HG03196 (cell line): ENCODE data around the gene IRX4.
"Not testable (repeated sequence)": the region's sequence is repeated elsewhere in the genome, so short reads cannot be mapped to it uniquely, and the experiment has no call there.

Source experiments
- ATAC-seq: cut with Tn5 transposase; IDR thresholded peaks from one replicate; pipeline ENCODE4 v1.9.1; 2021; ENCODE audit not compliant: unreplicated experiment

Gene IRX4

DNA sequence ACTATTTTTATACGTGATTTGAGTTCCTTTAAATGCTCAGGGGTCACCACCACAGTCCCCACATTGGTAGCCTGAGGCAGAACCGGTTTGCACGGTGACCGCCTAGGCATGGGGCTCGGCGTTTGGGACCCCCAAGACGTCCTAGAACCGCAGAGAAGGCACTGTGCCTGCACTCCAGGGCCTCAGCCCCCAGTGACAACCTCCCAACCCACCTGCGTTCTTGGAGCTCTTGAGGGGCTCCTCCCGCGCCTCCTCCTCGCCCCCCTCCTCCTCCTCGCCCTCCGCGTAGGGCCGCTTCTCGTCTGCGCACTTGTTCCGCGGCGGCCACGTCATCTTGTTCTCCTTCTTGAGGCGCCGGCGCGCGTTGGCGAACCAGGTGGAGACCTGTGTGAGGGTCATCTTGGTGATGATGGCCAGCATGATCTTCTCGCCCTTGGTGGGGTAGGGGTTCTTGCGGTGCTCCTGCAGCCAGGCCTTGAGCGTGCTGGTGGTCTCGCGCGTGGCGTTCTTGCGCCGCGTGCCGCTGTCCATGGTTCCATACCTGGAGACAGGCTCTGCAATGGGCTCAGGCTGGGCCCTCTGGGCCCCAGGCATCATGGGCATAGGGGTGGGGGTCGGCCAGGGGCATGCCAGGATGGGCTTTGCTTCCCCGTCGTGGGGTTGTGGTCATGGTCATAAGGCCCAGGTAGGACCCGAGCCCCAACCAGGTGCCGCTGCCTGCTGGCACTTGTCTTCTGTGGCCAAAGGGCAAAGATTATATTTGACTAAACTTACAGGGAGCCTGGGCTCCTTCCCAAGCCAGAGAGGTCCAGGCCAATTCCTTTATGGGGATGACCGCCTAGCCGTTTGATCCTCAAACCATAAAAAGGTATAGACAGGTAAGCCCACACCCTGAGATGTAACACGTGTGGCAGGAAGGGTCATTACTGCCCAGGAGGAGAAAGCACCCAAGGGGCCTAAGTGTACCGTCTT is 3.1 kb downstream of the IRX4 start:
- ATAC-seq = no peak

DNA sequence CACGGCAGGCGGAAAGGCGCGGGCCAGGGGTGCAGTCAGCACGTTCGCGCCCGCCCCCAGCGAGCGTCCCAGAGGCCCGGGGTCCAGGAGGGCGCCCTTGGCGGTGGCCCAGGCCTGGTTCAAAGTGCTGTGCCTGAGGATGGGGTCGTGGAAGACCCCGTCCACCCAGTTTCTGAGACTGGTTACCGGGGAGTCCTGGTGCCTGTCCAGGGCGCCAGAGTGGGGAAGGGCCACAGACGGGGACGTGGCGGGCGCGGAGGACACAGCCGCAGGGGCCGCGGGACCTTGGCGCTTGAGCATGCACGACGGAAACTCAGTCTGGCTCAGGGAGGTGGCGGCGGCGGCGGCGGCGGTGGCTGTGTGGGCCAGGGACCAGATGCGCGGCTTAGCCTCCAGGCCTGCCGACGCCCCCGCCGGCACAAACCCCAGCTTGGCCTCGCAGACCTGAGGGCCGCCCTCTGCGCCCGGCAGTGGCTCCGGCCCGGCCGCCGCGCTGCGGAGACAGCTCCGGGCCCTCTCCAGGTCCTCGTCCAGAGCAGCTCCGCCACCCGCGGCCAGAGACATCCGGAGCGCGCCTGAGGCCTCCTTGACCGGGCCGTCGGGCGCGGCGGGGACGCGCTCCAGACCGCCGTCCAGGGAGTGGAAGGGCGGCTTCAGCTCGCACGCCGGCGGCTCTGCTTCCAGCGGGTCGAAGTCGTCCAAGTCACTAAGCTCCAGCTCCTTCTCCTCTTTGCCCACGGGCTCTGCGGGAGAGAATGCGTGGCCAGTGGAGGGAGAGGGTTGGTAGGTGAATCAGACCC is 4.5 kb downstream of the IRX4 start:
- no peak for ATAC-seq

GRCh38 chr5:1877103-1878049 is 5.3 kb downstream of the IRX4 start:
- no peak for ATAC-seq

DNA sequence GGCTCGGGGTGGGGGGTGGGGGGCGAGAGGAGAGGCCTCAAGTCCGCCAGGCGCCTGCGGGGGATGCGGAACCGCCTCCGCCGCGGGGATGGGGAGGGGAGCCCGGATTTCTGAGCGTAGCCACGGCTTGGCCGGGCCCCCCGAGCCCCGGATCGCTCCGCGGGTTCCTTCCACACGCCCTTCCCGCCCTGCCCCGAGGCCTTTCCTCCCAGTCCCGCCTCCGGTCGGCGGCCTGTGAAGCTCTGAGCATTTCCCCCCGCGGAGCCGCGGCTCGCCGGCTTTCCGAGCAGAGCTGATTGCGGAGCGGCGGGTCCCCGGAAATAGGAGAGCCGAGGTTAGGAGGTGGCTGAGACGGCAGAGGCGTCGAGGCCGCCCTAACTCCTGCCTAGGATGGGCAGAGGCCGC is 6.1 kb downstream of the IRX4 start:
- no peak for ATAC-seq

DNA sequence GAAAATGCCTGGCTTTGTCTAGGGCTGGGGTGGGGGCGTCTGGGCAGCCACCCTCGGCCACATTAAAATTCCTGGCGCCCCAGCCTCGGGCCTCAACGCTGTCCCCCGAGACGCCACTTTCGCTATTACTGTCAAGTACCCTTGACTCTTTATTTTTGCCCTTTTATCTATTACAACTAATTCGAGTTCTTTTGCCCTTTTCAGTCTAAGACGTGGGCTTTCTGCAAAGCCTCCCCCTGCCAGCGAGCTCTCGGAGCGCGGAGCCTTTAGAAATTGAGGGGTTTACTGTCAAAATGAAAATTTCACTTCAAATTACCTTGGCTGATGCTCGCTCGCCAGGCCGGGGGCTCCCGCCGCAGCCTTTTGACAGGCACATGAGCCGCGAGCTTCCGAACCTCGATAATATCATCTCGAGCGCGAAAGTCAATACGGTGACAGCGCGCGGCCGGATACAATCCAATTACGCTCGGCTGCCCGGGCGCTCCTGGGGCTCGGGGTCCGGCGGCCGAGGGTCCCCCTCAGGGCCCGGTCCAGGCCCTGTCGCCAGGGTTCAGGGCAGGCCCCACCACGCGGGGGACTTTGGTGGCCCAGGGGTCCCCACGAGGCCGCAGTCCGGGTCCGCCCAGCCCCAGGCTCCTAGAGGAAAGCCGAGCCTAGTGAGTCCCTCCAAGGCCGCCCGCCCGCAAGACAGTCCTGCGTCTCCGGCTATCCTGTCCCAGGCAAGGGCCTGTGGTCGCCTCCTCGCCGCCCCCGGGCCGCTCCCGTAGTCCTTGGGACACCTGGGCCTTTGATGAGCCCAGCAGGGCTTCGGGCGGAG is 6.7 kb downstream of the IRX4 start:
- ATAC-seq = no peak

DNA sequence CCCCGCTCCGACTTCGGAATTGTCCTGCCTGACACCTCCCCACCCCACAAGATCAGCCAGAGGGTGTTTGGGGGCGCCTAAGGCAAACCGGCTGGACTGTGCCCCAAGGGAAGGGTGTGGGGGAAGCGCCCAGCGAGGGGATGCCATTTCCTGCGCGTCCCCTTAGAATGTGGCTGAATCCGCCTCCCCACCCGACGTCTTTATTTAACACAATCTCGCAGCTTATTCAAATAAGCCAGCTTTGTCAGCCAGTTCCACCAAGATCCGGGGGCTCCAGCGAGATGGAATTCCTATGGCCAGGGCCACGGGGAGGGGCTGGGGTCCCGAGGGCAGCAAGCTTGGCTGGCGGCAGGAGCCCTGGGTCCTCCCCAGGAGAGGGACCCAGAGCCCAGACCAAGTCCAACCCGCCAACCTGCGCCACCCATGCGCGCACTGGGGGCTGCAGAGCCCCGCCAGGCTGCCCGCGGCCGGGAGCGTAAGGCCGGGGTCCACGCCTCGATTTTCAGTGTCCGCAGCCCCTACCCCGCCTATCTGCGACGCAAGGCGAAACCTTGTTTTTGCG is 7.4 kb downstream of the IRX4 start:
- no peak for ATAC-seq

- no peak for ATAC-seq
These were observed 7.9 kb downstream of the IRX4 start for GRCh38 chr5:1874771-1875220.

DNA sequence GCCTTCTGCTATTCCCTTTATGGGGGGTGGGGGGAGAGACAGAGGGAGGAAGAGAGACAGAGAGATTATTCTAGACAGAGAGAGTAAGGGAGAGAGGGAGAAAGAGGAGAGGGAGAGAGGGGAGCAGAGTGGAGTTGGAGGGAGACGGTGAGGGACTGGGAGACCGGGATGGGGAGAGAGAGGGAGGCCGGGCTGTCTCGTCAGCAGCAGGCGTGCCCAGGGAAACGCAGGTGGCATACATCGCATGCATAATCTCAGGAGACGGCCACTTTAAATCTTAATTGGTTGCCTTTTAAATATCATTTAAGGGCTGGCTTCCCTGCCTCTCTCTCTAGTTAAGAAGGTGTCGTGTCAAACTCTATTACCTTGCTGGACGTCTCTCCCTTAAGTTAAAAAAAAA is 8.4 kb downstream of the IRX4 start:
- no peak for ATAC-seq

- ATAC-seq = no peak
These were observed 9.3 kb downstream of the IRX4 start for GRCh38 chr5:1873243-1873959.

GRCh38 chr5:1871441-1871840 is 11.3 kb downstream of the IRX4 start:
- ATAC-seq = no peak

DNA sequence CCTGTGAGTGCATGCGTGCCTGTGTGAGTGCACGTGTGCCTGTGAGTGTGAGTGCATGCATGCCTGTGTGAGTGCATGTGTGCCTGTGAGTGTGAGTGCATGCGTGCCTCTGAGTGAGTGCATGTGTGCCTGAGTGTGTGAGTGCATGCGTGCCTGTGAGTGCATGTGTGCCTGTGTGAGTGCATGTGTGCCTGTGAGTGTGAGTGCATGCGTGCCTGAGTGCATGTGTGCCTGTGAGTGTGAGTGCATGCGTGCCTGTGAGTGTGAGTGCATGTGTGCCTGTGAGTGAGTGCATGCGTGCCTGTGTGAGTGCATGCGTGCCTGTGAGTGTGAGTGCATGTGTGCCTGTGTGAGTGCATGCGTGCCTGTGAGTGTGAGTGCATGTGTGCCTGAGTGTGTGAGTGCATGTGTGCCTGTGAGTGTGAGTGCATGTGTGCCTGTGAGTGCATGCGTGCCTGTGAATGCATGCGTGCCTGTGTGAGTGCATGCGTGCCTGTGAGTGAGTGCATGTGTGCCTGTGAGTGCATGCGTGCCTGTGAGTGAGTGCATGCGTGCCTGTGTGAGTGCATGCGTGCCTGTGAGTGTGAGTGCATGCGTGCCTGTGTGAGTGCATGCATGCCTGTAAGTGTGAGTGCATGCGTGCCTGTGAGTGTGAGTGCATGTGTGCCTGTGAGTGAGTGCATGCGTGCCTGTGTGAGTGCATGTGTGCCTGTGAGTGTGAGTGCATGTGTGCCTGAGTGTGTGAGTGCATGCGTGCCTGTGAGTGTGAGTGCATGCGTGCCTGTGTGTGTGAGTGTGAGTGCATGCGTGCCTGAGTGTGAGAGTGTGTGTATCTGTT is 12.1 kb downstream of the IRX4 start:
- ATAC-seq = not testable (repeated sequence)

DNA sequence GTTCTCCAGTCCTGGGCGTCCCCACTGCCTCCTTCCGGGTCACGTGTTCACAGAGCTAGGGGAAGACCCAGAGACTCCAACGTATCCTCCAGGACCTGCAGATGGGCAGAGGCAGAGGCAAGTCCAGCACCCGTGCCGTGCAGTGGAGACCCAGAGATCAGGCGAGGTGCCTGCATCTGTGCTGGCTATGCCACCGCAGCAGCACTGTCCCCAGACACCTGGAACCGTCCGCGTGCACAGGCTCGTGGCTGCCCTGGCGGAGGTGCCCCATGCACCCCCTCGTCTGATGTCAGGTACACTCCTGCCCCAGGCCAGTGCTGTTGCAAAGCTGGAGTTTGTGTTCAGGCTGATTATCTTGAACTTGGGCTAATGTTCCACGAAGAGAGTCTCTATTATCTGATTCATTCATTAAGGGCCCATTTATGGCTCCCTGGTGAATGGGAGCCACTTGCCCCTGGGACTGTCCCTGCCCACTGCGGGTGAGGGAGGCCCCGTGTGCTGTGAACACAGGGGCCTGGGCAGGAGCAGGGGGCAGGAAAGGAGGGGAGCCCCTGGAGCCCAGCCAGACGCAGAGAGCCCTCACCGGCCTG is 13.7 kb downstream of the IRX4 start:
- ATAC-seq = no peak

DNA sequence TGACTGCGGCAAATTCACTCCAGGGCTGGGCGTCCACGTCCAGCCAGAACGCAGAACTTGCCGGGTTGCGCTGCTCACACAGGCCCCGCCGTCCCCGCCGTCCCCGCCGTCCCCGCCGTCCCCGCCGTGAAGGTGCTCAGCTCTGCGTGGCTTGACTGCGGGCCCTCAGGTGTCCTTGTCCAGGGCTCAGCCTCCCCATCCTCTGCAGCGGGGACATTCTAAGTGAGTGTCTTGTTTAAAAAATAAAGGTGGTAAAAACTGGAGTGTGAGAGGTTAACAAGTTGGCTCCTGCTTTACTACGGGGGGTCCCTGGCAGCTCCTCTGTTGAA is 14.9 kb downstream of the IRX4 start:
- ATAC-seq = no peak

GRCh38 chr5:1867114-1867814 is 15.5 kb downstream of the IRX4 start:
- no peak for ATAC-seq

DNA sequence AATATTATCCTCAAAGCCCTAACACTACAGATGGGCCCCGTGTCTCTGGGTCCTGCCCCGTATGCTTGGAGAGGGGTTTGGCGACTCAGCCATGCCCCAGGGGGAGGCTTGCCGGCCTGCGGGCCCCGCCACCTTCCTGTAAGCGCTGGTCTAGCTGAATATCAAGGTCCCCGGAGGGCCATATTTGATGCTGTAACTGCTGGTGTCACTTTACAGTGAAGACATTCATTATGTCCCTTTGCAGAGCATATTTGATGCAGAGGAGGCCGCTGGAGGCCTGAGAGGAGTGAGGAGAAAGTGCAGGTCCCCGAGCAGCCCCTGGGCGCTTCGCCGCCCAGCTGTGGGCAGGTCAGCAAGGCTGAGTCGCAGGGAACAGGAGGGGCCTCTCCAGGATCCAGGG is 16.8 kb downstream of the IRX4 start:
- no peak for ATAC-seq

GRCh38 chr5:1865486-1865885 is 17.2 kb downstream of the IRX4 start:
- no peak for ATAC-seq

DNA sequence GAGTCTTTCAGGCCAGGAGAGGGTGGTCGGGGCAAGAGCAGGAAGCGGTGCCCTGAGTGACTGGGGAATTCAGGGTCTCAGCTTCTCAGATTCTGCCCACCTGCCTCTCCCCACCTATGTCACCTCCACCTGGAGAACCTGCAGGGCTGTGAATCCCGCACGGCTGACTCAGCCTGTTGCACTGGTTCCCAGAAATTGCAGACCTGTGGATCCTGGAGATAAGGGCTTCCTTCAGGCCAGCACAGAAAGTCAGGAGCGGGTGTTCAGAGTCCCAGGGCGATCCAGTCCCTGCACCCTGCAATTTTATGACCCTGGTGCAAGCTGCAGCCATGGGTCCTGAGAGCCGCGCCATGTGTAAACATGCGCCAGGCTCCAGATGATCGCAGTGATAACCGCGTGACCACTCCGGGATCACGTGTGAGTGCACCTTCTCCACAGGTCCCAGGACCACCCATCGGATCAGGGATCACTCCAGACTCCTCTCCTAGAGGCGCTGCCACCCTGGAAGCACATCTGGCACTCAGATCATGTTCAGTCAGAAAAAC is 17.8 kb downstream of the IRX4 start:
- ATAC-seq = no peak
